H9 (cell line): ENCODE measurements around the gene SLC25A24. TPM values are rescaled to one million over a fixed set of nuclear protein-coding genes. Genes with fewer than 3 reads are reported as not detected.

Experiments used
- DNase-seq: peaks from one replicate; pipeline ENCODE4 v3.0.0-alpha.2; 2017
- H2AFZ ChIP-seq: one replicate; pipeline ENCODE4 v1.6.1; 2013; ENCODE audit warnings: mild to moderate bottlenecking, low read length, control low read depth, moderate library complexity
- H2AK5ac ChIP-seq: 2 replicates; pipeline ENCODE4 v1.6.1; 2013; ENCODE audit warnings: low read length, control low read depth, mixed read lengths; ENCODE audit not compliant: insufficient read length
- H2BK120ac ChIP-seq: one replicate; pipeline ENCODE4 v1.6.1; 2013; ENCODE audit warnings: low read depth, mild to moderate bottlenecking, low read length, control low read depth, inconsistent platforms; ENCODE audit not compliant: poor library complexity, severe bottlenecking
- H2BK12ac ChIP-seq: 2 replicates; pipeline ENCODE4 v1.6.1; 2013; ENCODE audit warnings: low read length, control low read depth, mixed read lengths, low read depth; ENCODE audit not compliant: insufficient read length
- H2BK15ac ChIP-seq: 2 replicates; pipeline ENCODE4 v1.6.1; 2013; ENCODE audit warnings: low read depth, low read length, control low read depth
- H2BK20ac ChIP-seq: one replicate; pipeline ENCODE4 v1.6.1; 2013; ENCODE audit warnings: low read depth, mild to moderate bottlenecking, low read length, control low read depth, inconsistent platforms; ENCODE audit not compliant: poor library complexity, severe bottlenecking
- H2BK5ac ChIP-seq: 2 replicates; pipeline ENCODE4 v1.6.1; 2013; ENCODE audit warnings: low read length, control low read depth, mixed read lengths; ENCODE audit not compliant: insufficient read length
- H3K14ac ChIP-seq: 2 replicates; pipeline ENCODE4 v1.6.1; 2013; ENCODE audit warnings: low read length, control low read depth; ENCODE audit not compliant: insufficient read depth
- H3K18ac ChIP-seq: 2 replicates; pipeline ENCODE4 v1.6.1; 2013; ENCODE audit warnings: low read depth, mild to moderate bottlenecking, mixed read lengths, low read length, control low read depth; ENCODE audit not compliant: insufficient read length
- H3K23ac ChIP-seq: 2 replicates; pipeline ENCODE4 v1.6.1; 2013; ENCODE audit warnings: low read length, control low read depth, mixed read lengths, low read depth; ENCODE audit not compliant: insufficient read length
- H3K23me2 ChIP-seq: 2 replicates; pipeline ENCODE4 v1.6.1; 2013; ENCODE audit warnings: low read depth, mild to moderate bottlenecking, mixed read lengths, low read length, control low read depth; ENCODE audit not compliant: insufficient read length, poor library complexity, severe bottlenecking
- H3K27ac ChIP-seq: 2 replicates; pipeline ENCODE4 v1.5.1; 2013; ENCODE audit warnings: low read length, control low read depth, mixed read lengths, low read depth; ENCODE audit not compliant: insufficient read length
- H3K27me3 ChIP-seq: 2 replicates; pipeline ENCODE4 v1.6.1; 2013; ENCODE audit warnings: low read length, control low read depth, inconsistent platforms; ENCODE audit not compliant: insufficient read depth
- H3K4ac ChIP-seq: 2 replicates; pipeline ENCODE4 v1.6.1; 2013; ENCODE audit warnings: low read depth, mild to moderate bottlenecking, control low read depth, inconsistent platforms, low read length, moderate library complexity
- H3K4me1 ChIP-seq: 2 replicates; pipeline ENCODE4 v1.6.1; 2013; ENCODE audit warnings: low read length, control low read depth, inconsistent platforms; ENCODE audit not compliant: insufficient read depth
- H3K4me2 ChIP-seq: 2 replicates; pipeline ENCODE4 v1.6.1; 2013; ENCODE audit warnings: low read length, control low read depth, mixed read lengths; ENCODE audit not compliant: insufficient read length, insufficient read depth
- H3K56ac ChIP-seq: 2 replicates; pipeline ENCODE4 v1.6.1; 2013; ENCODE audit warnings: low read depth, mild to moderate bottlenecking, mixed read lengths, low read length, control low read depth; ENCODE audit not compliant: insufficient read length
- H3K79me1 ChIP-seq: 2 replicates; pipeline ENCODE4 v1.6.1; 2013; ENCODE audit warnings: low read depth, mild to moderate bottlenecking, moderate library complexity, low read length, control low read depth, inconsistent platforms; ENCODE audit not compliant: insufficient read depth, poor library complexity, severe bottlenecking
- H3K79me2 ChIP-seq: 2 replicates; pipeline ENCODE4 v1.6.1; 2013; ENCODE audit warnings: low read length, control low read depth, inconsistent platforms; ENCODE audit not compliant: insufficient read depth
- H3K9ac ChIP-seq: 2 replicates; pipeline ENCODE4 v1.6.1; 2013; ENCODE audit warnings: low read length, control low read depth, mixed read lengths; ENCODE audit not compliant: insufficient read length; ENCODE audit errors: extremely low read depth
- H3K9me3 ChIP-seq: one replicate; pipeline ENCODE4 v1.6.1; 2013; ENCODE audit warnings: low read depth, low read length, inconsistent platforms; ENCODE audit not compliant: control insufficient read depth
- H3T11ph ChIP-seq: one replicate; pipeline ENCODE4 v1.6.1; 2013; ENCODE audit warnings: mild to moderate bottlenecking, low read length, control low read depth, inconsistent platforms
- H4K20me1 ChIP-seq: one replicate; pipeline ENCODE4 v1.6.1; 2013; ENCODE audit not compliant: control insufficient read depth, insufficient read length, insufficient read depth
- H4K5ac ChIP-seq: 2 replicates; pipeline ENCODE4 v1.6.1; 2013; ENCODE audit warnings: low read depth, mild to moderate bottlenecking, mixed read lengths, low read length, control low read depth; ENCODE audit not compliant: insufficient read length
- H4K8ac ChIP-seq: replicated peaks from 2 replicates; pipeline ENCODE4 v1.6.1; 2013; ENCODE audit warnings: low read length, control low read depth, mixed read lengths, low read depth; ENCODE audit not compliant: insufficient read length
- H4K91ac ChIP-seq: 2 replicates; pipeline ENCODE4 v1.6.1; 2013; ENCODE audit warnings: low read depth, mild to moderate bottlenecking, moderate library complexity, mixed read lengths, low read length, control low read depth; ENCODE audit not compliant: insufficient read length
- H3K27ac Mint-ChIP-seq, 3 experiments: 2 replicates in 2 of 3; 3 replicates in 1 of 3; pipeline ENCODE4 v1.8.0; 2020 to 2021; ENCODE audit warnings: mixed read lengths in 3 of 3, mild to moderate bottlenecking in 1 of 3, moderate library complexity in 1 of 3
- H3K27me3 Mint-ChIP-seq: 2 replicates; pipeline ENCODE4 v1.8.0; 2021; ENCODE audit warnings: low read depth, mild to moderate bottlenecking, moderate library complexity, mixed read lengths
- H3K36me3 Mint-ChIP-seq, 3 experiments: 2 replicates in 2 of 3; 3 replicates in 1 of 3; pipeline ENCODE4 v1.8.0; 2020 to 2021; ENCODE audit warnings: low read depth in 3 of 3, mixed read lengths in 3 of 3; ENCODE audit not compliant: insufficient read depth in 1 of 3
- H3K4me1 Mint-ChIP-seq, 2 experiments: 2 replicates each; pipeline ENCODE4 v1.8.0; 2020; ENCODE audit warnings: mixed read lengths in 2 of 2
- H3K4me3 Mint-ChIP-seq, 2 experiments: 2 replicates in 1 of 2; 3 replicates in 1 of 2; pipeline ENCODE4 v1.8.0; 2020 to 2021; ENCODE audit warnings: mild to moderate bottlenecking in 2 of 2, mixed read lengths in 2 of 2, moderate library complexity in 1 of 2
- H3K9me3 Mint-ChIP-seq, 2 experiments: 2 replicates in 1 of 2; 3 replicates in 1 of 2; pipeline ENCODE4 v1.8.0; 2020; ENCODE audit warnings: mild to moderate bottlenecking in 2 of 2, mixed read lengths in 2 of 2, moderate library complexity in 1 of 2
- WGBS: extraction: QIAGEN DNeasy Blood & Tissue Kit; methylation state at CpG from one replicate; pipeline ENCODE4 v1.1.7; 2013; ENCODE audit warnings: missing lambda C conversion rate, low lambda C conversion rate, mixed read lengths; ENCODE audit not compliant: insufficient read length; ENCODE audit errors: extremely low coverage; 5-methylcytosine and 5-hydroxymethylcytosine counted together
- total RNA-seq: library from RNA; stranded (reverse); gene quantifications from 2 replicates; pipeline ENCODE4 v1.2.1, GENCODE V29; 2021
- TF ChIP-seq, protein P1 (sequence below): fragments of 200-600 bp; sonication (generic); conservative IDR thresholded peaks from 3 replicates; pipeline ENCODE4 v1.8.0; 2021; ENCODE audit warnings: antibody characterized with exemption, mild to moderate bottlenecking

SLC25A24 gene
- total RNA-seq, 1 experiment from 2014 or later = 35.1 TPM

DNA sequence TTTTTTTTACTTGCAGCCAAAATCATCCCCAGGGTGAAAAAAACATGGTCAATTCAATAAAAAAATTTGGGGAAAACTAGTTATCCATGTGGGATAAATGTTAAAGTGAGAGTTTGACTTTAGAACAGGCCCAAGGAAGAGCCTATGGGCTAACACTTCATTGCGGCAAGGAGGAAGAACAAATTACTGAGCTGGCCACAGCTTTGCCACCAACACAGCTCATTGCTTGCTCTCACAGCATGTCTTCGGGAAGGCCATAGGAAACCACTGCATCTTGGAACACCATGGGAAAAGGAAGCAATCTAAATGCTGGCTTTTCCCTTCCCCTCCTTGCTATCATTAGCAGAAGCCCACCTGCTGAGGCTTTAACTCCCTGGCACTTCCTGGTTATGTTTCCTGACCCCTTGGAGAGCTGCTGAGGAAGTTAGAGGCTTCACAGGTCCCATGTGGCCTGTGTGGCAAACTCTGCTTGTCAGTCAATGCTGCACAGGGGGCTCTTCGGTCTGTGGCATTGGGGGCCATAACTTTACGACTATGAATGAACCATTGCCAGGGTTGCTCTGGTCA lies 86.0 kb downstream of the SLC25A24 start:
- Histone ChIP-seq H3T11ph (no peak overlapping the region), H2BK20ac (no peak overlapping the region), H2BK120ac (no peak overlapping the region), H3K56ac (no peak overlapping the region), H3K79me1 (no peaks in the 10 kb centered on the region), H3K9me3 (no peaks in the 10 kb centered on the region), H2BK5ac (no peak overlapping the region), H2BK15ac (no peak overlapping the region), H2BK12ac (no peak overlapping the region), H2AFZ (no peak overlapping the region), H3K9ac (no peak overlapping the region), H3K4ac (no peak overlapping the region), H2AK5ac (no peak overlapping the region), H3K4me1 (no peaks in the 10 kb centered on the region), H3K79me2 (no peaks in the 10 kb centered on the region), H4K91ac (no peak overlapping the region), H4K20me1 (no peaks in the 10 kb centered on the region), H3K23ac (no peak overlapping the region), H4K5ac (no peak overlapping the region), H3K14ac (no peak overlapping the region), H4K8ac (no peak overlapping the region), H3K27me3 (no peaks in the 10 kb centered on the region), H3K18ac (no peak overlapping the region), H3K27ac (no peak overlapping the region), H3K23me2 (no peaks in the 10 kb centered on the region), H3K4me2 (no peak overlapping the region)
- no peak for DNase-seq
- no peaks in the 10 kb centered on the region; a peak in 1 of 7 replicates for H3K36me3 Mint-ChIP-seq
- no peak overlapping the region for H3K4me3 Mint-ChIP-seq
- WGBS = no CpG with 5 or more reads among the region's 4 CpGs
- no peak overlapping the region for H3K27ac Mint-ChIP-seq
- TF ChIP-seq, protein P1, sequence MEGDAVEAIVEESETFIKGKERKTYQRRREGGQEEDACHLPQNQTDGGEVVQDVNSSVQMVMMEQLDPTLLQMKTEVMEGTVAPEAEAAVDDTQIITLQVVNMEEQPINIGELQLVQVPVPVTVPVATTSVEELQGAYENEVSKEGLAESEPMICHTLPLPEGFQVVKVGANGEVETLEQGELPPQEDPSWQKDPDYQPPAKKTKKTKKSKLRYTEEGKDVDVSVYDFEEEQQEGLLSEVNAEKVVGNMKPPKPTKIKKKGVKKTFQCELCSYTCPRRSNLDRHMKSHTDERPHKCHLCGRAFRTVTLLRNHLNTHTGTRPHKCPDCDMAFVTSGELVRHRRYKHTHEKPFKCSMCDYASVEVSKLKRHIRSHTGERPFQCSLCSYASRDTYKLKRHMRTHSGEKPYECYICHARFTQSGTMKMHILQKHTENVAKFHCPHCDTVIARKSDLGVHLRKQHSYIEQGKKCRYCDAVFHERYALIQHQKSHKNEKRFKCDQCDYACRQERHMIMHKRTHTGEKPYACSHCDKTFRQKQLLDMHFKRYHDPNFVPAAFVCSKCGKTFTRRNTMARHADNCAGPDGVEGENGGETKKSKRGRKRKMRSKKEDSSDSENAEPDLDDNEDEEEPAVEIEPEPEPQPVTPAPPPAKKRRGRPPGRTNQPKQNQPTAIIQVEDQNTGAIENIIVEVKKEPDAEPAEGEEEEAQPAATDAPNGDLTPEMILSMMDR = no peak
- H3K4me1 Mint-ChIP-seq = no peaks in the 10 kb centered on the region
- H3K9me3 Mint-ChIP-seq = no peaks in the 10 kb centered on the region; a peak in 1 of 5 replicates
- H3K27me3 Mint-ChIP-seq = no peaks in the 10 kb centered on the region
